Keratinocyte (primary cell): ENCODE results near the gene ZNF471.

Source experiments
- EZH2 ChIP-seq: IDR thresholded peaks from one replicate; pipeline ENCODE4 v1.6.1; 2012; ENCODE audit warnings: inconsistent platforms, mild to moderate bottlenecking, low read length, moderate library complexity
- TF ChIP-seq, protein P1 (sequence below), 3 experiments: IDR thresholded peaks in 1 of 3; conservative IDR thresholded peaks in 1 of 3; optimal IDR thresholded peaks in 1 of 3; 2 replicates in 2 of 3; 3 replicates in 1 of 3; pipeline versions ENCODE3 to v1.5.1; 2011; ENCODE audit warnings: low read length in 3 of 3, mild to moderate bottlenecking in 3 of 3, moderate library complexity in 2 of 3, control low read depth in 1 of 3, inconsistent platforms in 1 of 3; ENCODE audit not compliant: insufficient read depth in 2 of 3; ENCODE audit errors: extremely low read depth in 1 of 3

DNA sequence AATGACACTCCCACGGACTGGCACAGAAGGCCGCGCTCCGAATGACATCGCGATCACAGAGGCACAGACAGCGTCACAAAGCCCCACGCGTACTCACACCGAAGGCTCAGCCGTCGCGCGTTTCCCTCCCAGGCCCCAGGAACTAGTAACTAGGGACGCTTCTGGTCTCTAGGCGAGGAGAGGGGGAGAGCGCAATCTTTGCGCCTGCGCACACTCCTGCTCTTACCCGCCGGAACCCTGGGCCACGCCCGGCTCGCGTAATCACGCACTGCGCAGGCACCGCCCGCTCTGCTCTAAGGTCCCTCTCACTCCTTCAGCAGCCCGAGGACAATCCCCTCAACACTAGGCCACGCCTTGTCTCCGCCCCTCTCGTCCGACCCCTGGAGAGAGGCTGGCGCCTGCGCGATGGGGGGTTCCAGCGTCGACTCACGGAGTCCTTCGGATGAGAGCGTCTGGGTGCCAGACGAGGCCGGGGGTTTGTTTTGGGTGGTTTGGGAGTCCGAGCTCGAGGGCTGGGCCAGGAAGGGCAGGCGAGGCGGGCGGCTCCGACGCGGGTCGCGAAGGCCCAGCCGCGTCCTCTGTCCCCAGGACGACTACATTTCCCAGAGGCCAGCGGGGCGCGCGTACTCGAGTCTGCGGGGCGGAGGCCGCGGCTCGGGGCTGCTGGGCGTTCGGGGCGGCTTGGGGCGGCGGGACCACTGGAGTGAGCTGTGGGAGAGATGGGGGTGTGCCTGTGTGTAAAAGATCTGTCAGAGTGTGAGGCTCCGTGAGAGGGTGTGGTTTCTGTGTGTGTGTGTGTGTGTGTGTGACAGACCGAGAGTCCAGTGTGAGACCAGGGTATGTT is at the start of gene ZNF471:
- TF ChIP-seq, protein P1, sequence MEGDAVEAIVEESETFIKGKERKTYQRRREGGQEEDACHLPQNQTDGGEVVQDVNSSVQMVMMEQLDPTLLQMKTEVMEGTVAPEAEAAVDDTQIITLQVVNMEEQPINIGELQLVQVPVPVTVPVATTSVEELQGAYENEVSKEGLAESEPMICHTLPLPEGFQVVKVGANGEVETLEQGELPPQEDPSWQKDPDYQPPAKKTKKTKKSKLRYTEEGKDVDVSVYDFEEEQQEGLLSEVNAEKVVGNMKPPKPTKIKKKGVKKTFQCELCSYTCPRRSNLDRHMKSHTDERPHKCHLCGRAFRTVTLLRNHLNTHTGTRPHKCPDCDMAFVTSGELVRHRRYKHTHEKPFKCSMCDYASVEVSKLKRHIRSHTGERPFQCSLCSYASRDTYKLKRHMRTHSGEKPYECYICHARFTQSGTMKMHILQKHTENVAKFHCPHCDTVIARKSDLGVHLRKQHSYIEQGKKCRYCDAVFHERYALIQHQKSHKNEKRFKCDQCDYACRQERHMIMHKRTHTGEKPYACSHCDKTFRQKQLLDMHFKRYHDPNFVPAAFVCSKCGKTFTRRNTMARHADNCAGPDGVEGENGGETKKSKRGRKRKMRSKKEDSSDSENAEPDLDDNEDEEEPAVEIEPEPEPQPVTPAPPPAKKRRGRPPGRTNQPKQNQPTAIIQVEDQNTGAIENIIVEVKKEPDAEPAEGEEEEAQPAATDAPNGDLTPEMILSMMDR (optimal IDR thresholded peaks at IDR 0.05 in 1 of 3, IDR thresholded peaks at IDR 0.05 in 1 of 3, conservative IDR thresholded peaks at IDR 0.05 in 1 of 3; ENCODE audit: extremely low read depth in 1 of 3, insufficient read depth in 2 of 3, low read length in 3 of 3) = no peak
- TF ChIP-seq EZH2 = no peak
